Measurements from ENCODE around the gene SMOC2.
"Not testable (repeated sequence)": the region's sequence is repeated elsewhere in the genome, so short reads cannot be mapped to it uniquely, and the experiment has no call there.

Gene SMOC2

GRCh38 chr6:168666699-168667427 lies 225.9 kb downstream of the SMOC2 start:
- DNase-seq: no peak

- DNase-seq: no peak
These were observed 226.4 kb downstream of the SMOC2 start for GRCh38 chr6:168667428-168667805.

- DNase-seq: no peak
These were observed 229.5 kb downstream of the SMOC2 start for GRCh38 chr6:168670401-168670985.

- DNase-seq: no peak
These were observed 230.3 kb downstream of the SMOC2 start for GRCh38 chr6:168671028-168671862.

- DNase-seq: no peak
These were observed 231.0 kb downstream of the SMOC2 start for GRCh38 chr6:168671863-168672546.

GRCh38 chr6:168674595-168674994 lies 233.6 kb downstream of the SMOC2 start:
- no peak for DNase-seq

GRCh38 chr6:168675375-168675774 lies 234.4 kb downstream of the SMOC2 start:
- DNase-seq: no peak

- no peak for DNase-seq
These were observed 235.1 kb downstream of the SMOC2 start for GRCh38 chr6:168675933-168676551.

GRCh38 chr6:168676552-168677322 lies 235.8 kb downstream of the SMOC2 start:
- no peak for DNase-seq

GRCh38 chr6:168677323-168677781 lies 236.4 kb downstream of the SMOC2 start:
- DNase-seq: not testable (repeated sequence)

- no peak for DNase-seq
These were observed 237.1 kb downstream of the SMOC2 start for GRCh38 chr6:168678077-168678476.

- no peak for DNase-seq
These were observed 237.6 kb downstream of the SMOC2 start for GRCh38 chr6:168678588-168678987.

- DNase-seq: no peak
These were observed 240.8 kb downstream of the SMOC2 start for GRCh38 chr6:168681748-168682147.

- no peak for DNase-seq
These were observed 242.6 kb downstream of the SMOC2 start for GRCh38 chr6:168683621-168684020.

- DNase-seq: no peak
These were observed 243.5 kb downstream of the SMOC2 start for GRCh38 chr6:168684471-168684870.

- no peak for DNase-seq
These were observed 243.9 kb downstream of the SMOC2 start for GRCh38 chr6:168684906-168685305.

GRCh38 chr6:168686029-168686738 lies 245.2 kb downstream of the SMOC2 start:
- DNase-seq: no peak

GRCh38 chr6:168686831-168687730 lies 246.1 kb downstream of the SMOC2 start:
- no peak for DNase-seq

- no peak for DNase-seq
These were observed 249.3 kb downstream of the SMOC2 start for GRCh38 chr6:168690271-168690670.

GRCh38 chr6:168691774-168692173 lies 250.8 kb downstream of the SMOC2 start:
- DNase-seq: no peak
